Stimulated activated CD8-positive, alpha-beta memory T cell treated with anti-CD3 and anti-CD28 coated beads, Interleukin-2, amount 100 ng/mL, for 1 hour (primary cell): ENCODE results near the gene UAP1L1.
"Not testable (repeated sequence)": the region's sequence is repeated elsewhere in the genome, so short reads cannot be mapped to it uniquely, and the experiment has no call there.

Experiments used
- DNase-seq, 2 donors: peaks; one replicate each; pipeline ENCODE4 v3.0.0-alpha.2; 2020; ENCODE audit warnings: low read depth in 2 of 2

UAP1L1 gene, protein sequence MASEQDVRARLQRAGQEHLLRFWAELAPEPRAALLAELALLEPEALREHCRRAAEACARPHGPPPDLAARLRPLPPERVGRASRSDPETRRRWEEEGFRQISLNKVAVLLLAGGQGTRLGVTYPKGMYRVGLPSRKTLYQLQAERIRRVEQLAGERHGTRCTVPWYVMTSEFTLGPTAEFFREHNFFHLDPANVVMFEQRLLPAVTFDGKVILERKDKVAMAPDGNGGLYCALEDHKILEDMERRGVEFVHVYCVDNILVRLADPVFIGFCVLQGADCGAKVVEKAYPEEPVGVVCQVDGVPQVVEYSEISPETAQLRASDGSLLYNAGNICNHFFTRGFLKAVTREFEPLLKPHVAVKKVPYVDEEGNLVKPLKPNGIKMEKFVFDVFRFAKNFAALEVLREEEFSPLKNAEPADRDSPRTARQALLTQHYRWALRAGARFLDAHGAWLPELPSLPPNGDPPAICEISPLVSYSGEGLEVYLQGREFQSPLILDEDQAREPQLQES

DNA sequence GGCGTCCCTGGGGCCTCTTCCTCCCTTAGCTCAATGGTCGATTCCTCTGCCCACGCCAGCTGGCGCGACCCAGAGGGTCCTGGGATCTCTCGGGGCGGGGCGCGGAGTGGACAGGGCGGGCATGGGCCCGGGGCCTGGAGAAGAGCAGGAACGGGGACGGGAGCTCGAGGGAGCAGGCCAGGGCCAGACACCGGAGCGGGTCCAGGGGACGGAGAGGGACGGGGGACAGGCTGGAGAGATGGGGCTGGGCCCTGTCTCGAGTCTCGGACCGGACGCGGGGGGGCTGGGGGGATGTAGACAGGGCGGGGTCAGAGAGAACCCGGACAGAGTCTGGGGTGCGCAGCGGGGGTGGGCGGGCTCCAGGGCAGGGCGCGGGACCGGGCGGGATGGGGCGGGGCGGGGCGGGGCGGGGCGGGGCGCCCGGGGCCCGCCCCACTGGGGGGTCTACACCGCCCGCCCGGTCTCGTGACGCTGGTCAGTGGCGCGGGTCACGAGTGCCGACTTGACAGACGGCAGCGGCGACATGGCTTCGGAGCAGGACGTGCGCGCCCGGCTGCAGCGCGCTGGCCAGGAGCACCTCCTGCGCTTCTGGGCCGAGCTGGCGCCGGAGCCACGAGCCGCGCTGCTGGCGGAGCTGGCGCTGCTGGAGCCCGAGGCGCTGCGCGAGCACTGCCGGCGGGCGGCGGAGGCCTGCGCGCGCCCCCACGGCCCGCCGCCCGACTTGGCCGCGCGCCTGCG, at the start of gene UAP1L1:
Gene UAP1L1, plus strand, starts transcription at position 508 of the 738 bp plus-strand sequence. Its CDS starts 16 bp downstream, at position 524.
- DNase-seq, result peak in 1 of 2 donors; percentile 37

DNA sequence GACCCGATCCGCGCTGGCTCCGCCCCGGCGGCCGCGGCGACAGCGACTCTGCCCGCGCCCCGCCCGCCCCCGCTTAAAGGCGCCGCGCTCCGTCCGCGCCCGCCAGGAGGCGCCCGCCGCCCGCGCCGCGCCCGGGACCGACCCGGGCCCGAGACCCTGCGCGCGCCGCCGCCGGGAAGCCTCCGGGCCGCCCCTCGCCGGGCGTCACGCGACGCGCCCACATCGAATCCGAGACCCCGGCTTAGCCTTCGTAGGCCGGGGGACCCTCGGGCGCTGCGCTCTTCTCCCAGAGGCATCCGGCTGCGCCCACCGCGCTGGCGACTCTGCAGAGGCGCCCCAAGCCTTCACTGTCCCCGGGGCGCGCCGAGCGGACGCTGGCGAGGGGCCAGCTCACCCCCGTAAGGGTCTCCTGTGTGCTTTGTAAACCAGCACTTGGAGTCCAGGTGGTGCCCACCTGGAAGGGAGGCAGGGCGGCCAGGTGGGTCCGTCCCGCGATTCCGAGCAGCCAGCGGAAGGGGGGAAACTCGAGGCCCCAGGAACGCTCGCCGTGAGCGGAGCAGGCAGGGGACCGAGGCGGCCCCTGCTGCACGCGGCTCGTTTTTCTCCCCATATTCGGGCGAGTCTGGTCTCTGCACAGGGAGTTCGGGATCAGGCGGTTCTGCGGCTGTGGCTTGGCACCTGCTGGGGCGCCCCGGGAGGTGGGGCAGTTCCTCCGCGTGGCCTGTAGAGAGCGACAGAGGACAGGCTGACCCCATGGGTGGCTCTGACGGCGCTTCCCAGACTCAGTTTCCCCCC, 48.9 kb upstream of the UAP1L1 start:
- DNase-seq, result peak; percentile 29 to 46

DNA sequence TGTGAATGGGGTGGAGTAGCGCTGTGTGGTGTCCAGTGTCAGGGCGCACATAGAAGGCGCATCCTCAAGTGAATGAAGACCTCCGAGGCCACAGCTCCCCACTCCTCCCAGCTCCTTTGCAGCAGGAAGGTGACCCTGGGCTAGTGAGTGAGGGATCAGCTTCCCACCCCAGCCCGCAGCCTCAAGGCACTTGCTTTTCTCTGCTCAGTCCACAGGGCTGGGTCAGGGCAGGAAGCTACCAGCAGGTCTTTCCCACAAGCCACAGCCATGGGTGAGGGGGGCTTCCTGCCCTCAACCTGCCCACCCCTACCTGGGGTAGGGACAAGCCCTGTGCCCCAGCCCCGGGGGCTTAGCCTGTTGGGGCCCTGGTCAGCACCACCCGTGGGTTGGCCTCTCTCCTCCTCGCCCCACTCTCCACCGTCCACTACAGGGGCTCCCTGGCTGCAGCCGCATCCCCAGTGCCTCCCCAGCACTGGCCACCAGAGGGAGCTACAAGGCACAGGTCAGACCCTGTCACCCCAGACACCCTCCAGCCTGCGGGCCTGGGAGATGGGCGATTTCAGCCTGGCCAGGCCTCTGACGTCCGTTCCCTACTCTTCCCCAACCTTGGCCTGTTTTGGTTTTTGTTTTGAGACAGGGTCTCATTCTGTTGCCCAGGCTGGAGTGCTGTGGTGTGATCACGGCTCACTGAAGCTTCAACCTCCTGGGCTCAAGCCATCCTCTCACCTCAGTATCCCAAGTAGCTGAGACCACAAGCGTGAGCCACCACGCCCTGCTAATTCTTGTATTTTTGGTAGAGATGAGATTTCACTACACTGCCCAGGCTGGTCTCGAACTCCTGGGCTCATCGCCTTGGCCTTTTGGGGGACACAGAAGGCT, 48.0 kb upstream of the UAP1L1 start:
- peak; percentile 35 to 54 for DNase-seq

DNA sequence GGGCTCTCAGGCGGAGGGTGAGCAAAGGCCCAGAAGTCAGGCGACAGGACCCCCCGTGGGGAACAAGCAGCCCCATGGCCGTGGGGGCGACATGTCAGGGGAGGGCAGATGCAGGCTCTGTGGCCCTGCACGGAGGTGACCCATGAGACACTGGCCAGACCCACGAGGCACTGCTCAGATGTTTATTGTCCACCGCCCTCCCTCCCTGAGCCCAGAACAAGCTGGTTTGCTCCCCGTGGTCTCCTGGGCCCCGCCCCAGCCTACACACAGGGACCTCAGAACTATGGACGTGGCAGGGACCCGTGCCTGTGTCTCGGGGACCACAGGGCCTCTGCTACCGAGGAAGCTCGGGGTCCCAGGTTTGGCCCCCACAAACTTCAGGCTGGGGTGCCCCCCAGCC, 47.3 kb upstream of the UAP1L1 start:
- no peak for DNase-seq

DNA sequence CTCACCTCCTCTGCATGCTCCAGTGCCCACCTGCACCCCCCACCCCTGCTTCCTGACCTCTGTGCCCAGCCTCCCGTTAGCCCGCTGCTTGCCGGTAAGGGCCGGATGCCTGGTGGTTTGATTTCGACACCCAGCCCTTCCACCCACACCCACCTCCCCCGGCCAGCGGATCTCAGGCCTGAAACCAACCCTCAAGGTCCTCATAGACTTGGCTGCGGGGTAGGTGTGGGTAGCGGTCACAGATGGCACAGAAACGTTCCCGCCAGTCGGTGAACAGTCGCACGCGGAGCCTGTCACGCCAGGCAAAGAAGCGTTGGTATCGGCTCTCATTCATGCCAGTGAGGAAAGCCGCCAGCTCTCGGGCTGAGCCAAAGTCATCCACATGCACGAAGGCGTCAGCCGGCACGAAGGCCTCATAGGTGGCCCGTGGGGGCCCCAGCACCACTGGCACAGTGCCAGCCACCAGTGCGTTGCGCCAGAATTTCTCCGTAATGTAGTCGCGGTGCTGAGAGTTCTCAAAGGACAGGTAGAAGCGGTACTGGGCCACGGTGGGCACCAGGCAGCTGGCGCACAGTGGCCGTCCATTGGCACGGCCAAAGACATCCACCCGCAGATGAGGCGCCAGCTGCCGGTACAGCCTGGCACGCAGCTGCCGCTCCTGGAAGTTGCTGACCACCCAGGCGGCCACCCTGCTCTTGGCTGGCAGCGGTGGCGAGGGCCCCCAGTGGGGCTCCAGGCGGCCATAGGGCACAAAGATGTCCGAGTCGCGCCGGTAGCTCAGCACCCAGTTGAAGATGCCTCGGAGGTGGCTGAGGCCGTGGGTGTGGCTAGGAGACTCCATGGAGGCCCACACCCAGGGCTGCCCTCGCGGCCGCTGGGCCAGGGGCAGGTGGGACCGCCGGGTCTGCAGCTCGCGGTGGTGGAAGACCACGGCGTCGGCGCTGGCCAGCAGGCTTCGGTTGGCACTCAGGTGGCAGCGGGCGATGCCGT, 46.5 kb upstream of the UAP1L1 start:
- DNase-seq, result no peak

DNA sequence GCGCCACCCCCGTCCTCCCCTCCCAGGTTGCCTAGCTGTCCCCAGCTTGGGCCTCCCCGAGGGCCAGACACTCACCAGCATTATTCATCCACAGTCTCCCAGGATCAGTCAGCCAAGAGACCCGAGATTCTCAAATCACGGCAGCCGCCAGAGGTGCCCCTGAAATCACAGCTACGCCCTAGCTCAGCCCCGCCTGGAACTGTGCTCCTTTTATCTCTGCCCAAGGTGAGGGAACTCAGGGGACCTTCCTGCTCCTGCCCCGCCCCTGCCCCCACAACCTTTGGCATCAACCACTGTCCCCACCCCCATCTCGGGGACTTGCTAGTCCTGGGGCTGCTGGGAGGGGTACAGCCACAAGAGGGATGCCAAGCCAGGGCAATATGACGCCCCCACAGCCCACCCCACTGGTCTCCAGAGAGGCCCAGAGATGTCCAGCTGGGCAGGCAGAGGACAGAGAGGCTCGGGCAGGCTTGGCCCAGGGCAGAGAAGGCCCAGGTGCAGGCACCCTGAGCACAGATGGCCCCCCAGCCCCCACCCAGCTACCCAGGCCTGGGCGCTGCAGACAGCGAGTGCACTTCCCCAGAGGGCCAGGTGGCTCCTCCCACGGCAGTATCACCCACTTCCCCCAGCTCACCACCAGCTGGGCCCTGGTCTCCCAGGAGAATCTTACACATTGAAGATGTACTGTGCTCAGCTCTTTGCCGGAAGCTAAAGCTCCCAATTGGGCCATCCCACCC, 45.2 kb upstream of the UAP1L1 start, which contains the start of gene FUT7:
Gene FUT7, minus strand, starts transcription at position 185 of the 737 bp plus-strand sequence. Its CDS starts 97 bp downstream, at position 88.
- DNase-seq, result no peak

DNA sequence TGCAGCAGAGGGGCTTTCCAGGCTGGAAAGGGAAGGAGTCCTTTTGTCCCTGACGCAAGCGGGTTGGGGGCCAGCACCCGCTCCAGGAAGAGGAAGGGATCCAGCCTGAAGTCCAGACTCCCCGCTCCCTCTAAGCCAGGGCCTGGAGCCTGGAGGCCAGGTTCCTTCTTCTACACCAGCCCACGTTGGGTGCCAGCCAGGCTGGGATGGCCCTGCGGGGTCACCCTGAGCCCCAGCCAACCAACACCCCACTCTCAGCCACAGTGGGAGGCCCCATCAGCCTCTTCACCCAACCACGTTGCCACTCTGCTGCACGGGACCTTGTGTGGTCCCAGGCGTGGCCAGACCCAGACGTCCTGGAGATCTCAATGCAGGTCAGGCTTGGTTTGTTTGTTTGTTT, 44.5 kb upstream of the UAP1L1 start:
- DNase-seq, result no peak

DNA sequence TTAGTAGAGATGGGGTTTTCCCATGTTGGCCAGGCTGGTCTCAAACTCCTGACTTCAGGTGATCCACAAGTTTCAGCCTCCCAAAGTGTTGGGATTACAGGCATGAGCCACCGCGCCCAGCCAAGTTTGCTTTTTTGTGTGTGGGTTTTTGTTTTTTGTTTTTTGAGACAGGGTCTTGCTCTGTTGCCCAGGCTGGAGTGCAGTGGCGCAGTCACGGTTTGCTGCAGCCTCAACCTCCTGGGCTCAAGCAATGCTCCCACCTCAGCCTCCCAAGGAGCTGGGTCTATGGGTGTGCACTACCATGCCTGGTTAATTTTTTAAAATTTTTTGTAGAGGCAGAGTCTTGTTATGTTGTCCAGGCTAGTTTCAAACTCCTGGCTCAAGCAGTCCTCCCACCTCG, 43.8 kb upstream of the UAP1L1 start:
- not testable (repeated sequence) for DNase-seq

DNA sequence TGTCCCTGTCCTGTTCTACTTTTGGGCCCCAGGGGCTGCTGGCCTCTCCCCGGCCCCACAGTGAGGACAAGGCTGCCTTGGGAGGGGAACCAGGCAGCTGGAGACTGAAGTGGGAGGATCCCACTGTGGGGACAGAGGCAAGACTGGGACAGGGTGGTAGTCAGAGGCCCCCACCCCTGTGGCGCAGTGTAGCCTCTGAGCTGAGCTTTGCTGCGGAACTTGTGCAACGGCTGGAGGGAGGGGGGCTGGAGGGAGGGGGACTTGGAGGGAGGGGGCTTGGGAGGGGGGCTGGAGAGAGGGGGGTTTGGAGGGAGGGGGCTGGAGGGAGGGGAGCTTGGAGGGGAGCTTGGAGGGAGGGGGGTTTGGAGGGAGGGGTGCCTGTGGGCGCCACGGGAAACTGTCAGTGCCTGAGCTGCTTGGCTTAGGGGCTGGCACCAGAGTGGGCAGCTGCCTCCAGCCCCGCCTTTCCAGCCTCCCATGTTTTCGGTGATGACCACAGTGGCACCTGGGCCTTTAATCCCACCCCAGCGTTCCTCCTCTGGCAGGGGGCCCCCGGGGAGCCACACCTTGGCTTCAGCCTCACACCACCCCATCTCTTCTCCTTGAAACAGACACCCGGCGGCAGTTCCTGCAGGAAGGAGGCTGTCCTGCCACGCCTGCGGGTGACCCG, 43.1 kb upstream of the UAP1L1 start:
- no peak for DNase-seq

DNA sequence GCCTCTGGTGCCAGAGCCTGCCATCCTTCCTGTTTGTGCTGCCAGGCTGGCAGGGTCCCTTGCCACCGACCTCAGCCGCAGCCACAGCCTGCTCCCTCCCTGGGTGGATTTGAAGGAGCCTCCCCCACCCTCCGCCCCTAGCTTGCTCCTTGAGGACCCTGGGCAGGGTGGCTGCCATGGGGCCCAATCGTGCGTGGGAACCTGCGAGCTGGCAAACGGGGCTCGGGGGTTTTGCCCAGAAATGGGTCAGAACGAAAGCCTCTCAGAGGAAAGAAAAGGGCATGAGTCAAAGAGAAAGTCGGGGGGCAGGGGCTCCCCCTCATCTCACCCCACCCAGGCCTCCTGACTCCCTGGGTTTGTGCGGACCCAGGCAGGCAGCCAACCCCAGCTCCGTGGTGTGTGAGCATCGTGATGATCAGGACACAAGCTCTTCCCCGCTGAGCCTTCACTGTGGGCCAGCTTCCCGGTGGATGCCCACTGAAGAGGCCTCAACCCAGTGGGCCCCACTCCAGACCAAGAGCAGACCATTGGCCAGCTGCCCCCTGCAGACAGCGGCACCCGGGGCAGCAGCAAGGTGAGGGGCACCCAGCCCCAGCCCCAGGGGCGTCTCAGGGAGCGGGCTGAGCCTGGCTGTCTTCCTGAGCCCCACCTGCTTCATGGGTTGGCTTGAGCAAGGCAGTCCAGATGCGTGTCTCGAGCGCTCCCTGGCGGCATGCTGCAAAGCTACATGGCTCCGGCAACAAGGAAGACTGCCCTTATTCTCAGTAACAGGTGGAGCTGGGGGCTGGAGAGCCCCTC, 42.4 kb upstream of the UAP1L1 start:
- DNase-seq, result peak; percentile 71 to 79

DNA sequence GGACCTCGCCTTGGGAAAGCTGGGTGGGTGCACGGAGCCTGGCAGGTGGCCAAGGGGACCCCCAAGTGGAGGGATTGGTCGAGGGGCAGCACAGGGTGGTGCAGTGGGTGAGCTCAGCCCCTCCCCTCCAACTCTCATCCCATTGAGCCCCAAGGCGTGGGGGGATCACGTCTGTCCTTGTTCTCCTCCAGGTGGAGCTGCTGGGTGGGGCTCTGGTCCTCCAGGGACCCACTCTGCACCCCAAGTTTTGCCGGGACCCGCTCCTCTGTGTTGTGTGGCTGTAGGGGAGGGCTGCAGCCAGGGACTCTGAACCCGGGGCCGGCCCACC, 41.8 kb upstream of the UAP1L1 start:
- no peak for DNase-seq

DNA sequence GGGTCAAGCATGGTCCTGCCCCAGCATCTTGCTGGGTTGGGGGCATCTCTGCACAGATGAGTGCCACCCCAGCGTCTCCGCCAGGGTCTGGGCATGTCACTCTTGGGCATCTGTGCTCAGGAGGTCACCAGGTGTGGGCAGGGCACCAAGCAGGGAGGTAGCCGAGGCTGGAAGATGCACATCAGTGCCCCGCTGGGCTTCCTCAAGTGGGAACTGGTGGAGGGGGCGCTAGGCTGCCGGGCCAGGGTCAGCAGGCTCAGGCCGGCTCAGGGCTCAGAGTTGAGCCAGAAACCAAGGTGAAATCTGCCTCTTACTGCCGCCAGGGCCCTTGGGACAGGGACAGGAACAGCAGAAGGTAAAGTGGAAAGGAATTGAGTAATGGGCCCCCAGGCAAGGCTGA, 41.4 kb upstream of the UAP1L1 start:
- DNase-seq, result no peak

DNA sequence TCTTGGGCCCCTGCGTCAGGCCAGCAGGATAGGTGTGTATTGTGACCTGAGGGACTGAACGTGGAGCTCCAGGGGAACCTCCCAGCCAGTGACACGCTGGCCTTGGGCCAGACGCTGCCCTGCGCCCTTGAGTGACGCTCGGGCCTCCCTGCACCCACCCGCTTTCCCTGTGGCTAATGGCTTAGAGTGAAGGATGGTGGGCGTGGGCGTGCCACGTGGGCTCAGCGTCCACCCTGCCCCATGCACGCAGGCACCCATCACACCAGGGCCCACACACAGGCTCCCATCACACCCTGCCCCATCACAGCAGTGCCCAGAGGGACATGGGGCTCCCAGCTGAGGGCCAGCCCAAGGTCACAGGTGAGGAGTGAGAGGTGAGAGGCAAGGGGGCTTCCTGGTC, 40.3 kb upstream of the UAP1L1 start:
- no peak for DNase-seq

DNA sequence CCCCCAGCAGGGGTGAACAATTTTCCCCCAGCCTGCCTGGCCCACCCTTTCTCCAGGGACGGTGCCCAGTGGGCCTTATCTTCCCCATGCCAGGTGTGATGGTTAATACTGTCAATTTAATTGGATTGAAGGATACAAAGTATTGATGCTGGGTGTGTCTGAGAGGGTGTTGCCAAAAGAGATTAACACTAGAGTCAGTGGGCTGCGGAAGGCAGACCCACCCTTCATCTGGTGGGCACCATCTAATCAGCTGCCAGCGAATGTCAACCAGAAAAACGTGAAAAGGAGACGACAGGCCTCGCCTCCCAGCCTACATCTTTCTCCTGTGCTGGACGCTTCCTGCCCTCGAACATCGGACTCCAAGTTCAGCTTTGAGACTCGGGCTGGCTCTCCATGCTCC, 39.8 kb upstream of the UAP1L1 start:
- no peak for DNase-seq

DNA sequence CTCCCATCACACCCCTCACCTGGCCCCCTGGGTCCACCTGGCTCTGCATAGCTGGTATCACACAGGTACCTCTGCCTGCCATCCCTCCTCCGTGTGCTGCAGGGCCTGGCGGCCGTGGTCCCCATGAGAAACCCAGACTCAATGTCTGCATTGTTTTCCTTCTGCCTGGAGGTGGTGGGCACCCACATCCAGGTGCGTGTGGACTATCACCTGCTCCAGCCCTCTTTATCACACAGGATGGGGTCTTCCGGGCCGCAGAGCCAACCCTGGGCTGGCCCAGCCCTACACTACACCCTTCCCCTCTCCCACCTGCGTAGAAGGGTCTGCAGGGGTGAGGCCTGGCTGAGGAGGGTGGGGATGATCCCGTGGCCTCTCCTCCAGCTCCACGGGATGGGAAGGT, 38.4 kb upstream of the UAP1L1 start:
- no peak for DNase-seq

DNA sequence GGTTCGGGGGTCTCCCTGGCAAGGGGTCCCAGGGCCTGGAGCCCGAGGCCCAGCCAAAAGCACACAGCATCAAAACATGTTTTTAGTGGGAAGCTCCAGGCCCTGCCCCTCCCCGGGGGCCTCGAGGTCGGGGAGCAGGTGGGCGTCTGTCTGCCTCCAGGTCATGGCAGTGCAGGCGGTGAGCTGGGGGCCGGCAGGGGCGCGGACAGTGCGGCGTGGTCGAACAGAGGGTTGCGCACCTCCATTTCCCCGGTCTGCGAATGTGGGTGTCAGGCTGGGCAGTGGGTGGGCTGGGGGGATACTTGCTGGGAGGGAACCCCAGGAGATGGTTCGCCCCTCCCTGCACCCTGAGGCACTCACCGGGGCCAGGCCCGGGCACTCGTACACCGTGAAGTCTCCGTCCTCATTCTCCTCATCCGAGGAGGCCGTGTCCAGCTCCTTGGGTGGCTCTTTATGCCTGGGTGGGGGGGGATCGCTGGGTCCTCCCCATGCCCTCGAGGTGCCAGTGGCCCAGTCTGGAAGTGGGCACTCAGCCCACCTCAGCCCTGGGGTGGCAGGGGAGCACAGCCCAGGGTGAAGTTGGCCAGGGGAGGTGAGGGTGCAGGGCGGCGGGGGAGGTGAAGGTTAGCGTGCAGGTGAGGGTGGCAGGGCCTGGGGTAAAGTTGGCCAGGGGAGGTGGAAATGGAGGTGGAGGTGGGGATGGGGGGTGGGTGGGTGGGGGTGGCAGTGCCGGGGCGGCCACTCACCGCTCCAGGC, 37.5 kb upstream of the UAP1L1 start:
- DNase-seq, result no peak

DNA sequence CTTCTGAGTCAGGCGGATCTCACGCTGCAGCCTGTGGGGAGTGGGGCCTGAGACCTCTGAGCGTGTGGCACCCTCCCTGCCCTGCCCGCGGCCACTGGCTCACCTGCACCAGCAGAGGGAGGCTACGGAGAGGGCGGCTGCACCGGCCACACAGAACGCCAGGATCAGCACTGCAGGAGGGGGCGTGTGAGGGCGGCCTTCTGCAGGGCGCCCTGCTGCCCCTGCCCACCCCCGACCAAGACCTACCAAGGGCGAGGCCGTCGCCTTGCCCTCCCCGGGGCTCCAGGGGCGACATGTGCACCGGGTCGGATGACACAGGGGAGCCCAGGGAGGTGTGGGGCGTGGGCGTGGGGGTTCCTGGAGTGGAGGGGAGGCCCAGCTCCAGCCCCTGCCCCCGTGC, 36.7 kb upstream of the UAP1L1 start:
- DNase-seq, result no peak
